GM19025 (cell line): ENCODE measurements around the gene H1-8.
"Not testable (repeated sequence)": the region's sequence is repeated elsewhere in the genome, so short reads cannot be mapped to it uniquely, and the experiment has no call there.

Source experiments
- ATAC-seq: cut with Tn5 transposase; IDR thresholded peaks from one replicate; pipeline ENCODE4 v1.9.1; 2021; ENCODE audit warnings: mild to moderate bottlenecking, low read depth, moderate library complexity; ENCODE audit not compliant: unreplicated experiment

H1-8 gene

GRCh38 chr3:129530821-129531220 lies 12.2 kb upstream of the H1-8 start:
- ATAC-seq, result no peak

DNA sequence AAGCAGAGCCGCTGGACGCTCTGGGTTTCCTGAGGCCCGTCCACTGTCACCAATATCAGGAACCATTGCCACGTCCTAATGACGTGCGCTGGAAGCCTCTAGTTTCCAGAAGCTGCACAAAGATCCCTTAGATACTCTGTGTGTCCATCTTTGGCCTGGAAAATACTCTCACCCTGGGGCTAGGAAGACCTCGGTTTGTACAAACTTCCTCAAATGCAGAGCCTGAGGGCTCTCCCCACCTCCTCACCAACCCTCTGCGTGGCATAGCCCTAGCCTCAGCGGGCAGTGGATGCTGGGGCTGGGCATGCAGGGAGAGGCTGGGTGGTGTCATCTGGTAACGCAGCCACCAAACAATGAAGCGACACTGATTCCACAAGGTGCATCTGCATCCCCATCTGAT lies 11.3 kb upstream of the H1-8 start:
- ATAC-seq, result no peak

GRCh38 chr3:129532261-129532660 lies 10.7 kb upstream of the H1-8 start:
- ATAC-seq, result no peak

DNA sequence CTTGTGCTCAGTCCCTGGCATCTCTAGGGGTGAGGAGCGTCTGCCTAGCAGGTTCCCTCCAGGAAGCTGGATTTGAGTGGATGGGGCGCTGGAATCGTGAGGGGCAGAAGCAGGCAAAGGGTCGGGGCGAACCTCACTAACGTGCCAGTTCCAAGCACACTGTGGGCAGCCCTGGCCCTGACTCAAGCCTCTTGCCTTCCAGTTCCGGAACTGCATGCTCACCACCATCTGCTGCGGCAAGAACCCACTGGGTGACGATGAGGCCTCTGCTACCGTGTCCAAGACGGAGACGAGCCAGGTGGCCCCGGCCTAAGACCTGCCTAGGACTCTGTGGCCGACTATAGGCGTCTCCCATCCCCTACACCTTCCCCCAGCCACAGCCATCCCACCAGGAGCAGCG lies 9.6 kb upstream of the H1-8 start:
- ATAC-seq, result no peak

GRCh38 chr3:129534428-129535027 lies 8.4 kb upstream of the H1-8 start:
- ATAC-seq, result no peak

DNA sequence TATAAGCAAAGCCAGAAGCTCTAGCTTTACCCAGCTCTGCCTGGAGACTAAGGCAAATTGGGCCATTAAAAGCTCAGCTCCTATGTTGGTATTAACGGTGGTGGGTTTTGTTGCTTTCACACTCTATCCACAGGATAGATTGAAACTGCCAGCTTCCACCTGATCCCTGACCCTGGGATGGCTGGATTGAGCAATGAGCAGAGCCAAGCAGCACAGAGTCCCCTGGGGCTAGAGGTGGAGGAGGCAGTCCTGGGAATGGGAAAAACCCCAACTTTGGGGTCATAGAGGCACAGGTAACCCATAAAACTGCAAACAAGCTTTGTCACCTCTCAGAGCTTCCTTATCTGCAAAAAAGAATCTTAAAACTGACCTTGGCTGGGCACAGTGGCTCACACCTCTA lies 7.9 kb upstream of the H1-8 start:
- ATAC-seq, result no peak

GRCh38 chr3:129536374-129536667 lies 6.7 kb upstream of the H1-8 start:
- no peak for ATAC-seq

GRCh38 chr3:129536804-129537203 lies 6.2 kb upstream of the H1-8 start:
- no peak for ATAC-seq

- no peak for ATAC-seq
These were observed 3.8 kb upstream of the H1-8 start for GRCh38 chr3:129539206-129539605.

GRCh38 chr3:129540776-129541516 lies 2.0 kb upstream of the H1-8 start:
- ATAC-seq, result no peak

DNA sequence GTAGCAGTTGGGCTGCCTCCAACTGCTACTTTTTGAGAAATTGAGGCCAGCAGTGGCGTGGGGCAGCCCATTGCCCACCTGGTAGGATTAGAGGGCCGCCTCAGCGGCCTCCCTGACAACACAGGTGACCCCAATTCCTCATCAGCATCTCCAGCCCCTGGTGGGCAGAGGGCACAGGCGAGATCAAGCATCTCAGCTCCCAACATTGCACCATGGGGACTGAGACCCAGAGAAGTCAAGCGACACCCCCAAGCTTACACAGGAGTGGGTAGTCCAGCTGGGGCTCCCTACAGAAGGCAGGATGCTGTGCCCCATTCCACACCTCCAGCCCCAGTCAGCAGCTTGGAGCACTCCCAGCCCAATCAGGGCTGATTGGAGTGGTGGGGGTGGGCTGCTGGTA lies 228 bp upstream of the H1-8 start:
- no peak for ATAC-seq

GRCh38 chr3:129543999-129544398 lies 1.0 kb downstream of the H1-8 start:
- no peak for ATAC-seq

DNA sequence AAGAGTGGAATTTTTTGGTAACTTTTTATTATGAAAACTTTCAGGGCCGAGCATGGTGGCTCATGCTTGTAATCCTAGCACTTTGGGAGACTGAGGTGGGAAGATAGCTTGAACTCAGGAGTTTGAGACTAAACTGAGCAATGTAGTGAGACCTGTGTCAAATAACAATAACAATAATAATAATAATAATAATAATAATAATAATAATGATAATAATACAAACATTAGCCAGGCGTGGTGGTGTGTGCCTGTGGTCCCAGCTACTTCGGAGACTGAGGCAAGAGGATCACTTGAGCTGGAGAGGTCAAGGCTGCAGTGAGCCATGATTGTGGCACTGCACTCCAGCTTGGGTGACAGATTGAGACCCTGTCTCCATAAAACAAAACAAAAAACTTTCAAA lies 3.0 kb downstream of the H1-8 start:
- not testable (repeated sequence) for ATAC-seq

- no peak for ATAC-seq
These were observed 4.3 kb downstream of the H1-8 start for GRCh38 chr3:129547241-129547640.

DNA sequence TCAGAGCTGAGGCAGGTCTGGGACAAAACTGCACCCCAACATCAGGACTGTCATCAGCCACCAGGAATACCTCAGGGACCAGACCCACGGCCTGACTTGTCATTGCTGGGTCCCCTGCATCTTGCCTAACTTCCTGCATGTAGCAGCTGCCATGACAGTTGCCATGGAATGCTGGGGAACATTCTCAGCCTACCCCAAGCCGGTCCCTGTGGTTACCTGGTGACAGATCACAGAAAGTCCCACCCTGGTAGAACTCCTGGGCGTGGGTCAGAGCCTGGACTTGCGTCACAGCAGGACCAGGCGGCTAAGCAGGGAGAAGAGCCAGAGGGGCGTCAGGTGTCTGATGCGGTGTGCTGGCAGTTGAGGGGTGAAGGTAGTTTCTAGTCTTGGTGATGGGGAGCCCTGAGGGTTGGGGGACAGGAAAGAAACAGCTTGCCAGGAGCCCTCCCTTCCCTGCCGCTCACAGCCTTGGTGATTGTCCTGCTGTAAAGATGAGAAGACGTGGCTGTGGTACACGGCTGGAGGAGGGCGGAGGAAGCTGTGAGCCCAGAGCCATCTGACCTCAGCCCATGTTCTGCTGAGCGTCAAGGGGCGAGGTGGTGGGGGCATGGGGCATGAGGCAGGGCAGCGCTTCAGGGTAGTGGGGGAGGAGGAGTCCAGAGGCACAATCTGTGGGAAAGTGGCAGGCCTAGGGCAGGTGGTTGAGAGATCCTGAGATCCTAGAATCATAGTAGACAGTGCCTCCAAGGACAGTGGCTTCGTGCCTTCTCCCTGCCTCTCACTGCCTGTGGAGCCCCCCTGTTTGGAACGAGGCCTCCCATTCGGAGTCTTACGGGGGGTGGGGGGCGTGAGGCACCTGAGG lies 5.4 kb downstream of the H1-8 start:
- no peak for ATAC-seq

DNA sequence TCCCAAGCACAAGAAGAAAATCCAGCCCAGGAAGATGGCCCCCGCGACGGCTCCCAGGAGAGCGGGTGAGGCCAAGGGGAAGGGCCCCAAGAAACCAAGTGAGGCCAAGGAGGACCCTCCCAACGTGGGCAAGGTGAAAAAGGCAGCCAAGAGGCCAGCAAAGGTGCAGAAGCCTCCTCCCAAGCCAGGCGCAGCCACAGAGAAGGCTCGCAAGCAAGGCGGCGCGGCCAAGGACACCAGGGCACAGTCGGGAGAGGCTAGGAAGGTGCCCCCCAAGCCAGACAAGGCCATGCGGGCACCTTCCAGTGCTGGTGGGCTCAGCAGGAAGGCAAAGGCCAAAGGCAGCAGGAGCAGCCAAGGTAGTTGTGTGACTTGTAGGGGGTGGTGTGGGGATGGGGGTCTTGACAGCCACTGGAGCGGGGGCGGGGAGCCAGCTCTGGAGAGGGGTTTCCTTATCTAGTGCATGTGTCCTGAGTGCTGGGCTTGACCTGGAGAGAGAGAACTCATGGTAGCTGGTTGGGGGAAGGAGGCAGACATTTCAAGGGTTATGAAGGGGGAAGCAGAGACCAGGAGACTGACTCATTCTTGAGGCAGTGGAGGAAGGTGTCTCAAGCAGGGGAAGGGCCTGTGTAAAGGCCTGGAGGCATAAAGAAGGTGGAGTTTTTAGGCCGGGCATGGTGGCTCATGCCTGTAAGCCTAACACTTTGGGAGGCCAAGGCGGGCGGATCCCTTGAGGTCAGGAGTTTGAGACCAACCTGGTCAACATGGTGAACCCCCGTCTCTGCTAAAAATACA lies 6.2 kb downstream of the H1-8 start:
- ATAC-seq, result no peak

DNA sequence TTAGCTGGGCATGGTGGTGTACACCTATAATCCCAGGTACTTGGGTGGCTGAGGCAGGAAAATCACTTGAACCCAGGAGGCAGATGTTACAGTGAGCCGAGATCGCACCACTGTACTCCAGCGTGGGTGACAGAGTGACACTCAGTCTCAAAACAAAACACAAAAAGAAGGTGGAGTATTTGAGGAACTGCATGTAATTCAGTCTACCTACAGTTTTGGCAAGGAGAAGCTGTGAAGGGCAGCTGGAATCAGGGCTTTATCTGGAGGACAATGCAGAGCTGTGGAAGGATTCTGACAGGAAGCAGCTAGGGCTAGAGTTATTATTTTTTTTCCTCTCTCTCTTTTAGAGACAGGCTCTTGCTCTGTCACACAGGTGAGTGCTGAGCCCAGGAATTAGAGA lies 6.8 kb downstream of the H1-8 start:
- ATAC-seq, result no peak

GRCh38 chr3:129552287-129553050 lies 9.5 kb downstream of the H1-8 start:
- ATAC-seq, result no peak

DNA sequence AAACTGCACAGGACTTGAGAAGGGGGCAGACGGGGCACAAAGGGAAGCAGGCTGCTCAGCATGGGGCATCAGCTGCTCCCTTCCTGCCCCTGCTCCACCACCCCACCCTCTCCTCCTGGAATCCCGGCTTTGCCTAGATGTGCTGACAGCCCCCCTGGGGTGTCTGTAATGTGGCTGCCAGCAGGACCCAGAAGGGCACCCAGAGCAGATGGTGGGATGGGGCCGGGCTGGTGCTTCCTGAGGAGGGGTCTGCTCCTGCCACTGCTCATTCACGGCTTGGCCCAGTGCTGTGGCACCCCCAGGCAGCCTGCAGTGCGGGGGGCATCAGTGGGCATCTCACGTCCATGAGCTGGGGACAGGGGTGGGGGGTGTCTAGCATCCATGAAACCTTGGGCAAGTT lies 10.2 kb downstream of the H1-8 start:
- ATAC-seq, result no peak

DNA sequence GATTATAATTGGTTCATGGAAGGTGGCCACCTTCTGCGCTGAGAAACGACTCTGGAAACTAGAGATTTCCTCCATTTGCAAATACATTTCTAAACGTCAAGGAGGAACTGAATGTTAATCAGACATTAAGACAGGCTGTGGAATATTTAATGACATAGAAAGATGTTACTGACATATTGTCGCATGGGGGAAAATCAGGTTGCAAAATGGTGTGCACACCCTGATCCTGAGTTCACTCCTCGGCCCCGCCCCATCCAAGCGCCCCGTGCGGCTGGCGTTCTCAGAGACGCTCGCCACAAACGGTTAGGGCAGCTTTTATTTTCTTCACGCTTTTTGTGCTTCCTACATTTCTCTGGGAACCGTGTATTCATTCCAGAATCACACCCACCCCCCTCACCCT lies 10.7 kb downstream of the H1-8 start:
- ATAC-seq, result no peak
